Retinal pigment epithelial cell (primary cell): Measurements from ENCODE around the gene MIGA2.

ENCODE experiments used
- DNase-seq: peaks from one replicate; pipeline ENCODE4 v3.0.0-alpha.2; 2010; ENCODE audit warnings: low read depth
- H3K4me3 ChIP-seq: 2 replicates; pipeline ENCODE4 v1.5.1; 2011; ENCODE audit warnings: mild to moderate bottlenecking, low read length, control low read depth, moderate library complexity
- CTCF ChIP-seq: conservative IDR thresholded peaks from 2 replicates; pipeline ENCODE4 v1.5.1; 2011; ENCODE audit warnings: low read depth, low read length, control low read depth, inconsistent platforms

MIGA2 gene

GRCh38 chr9:129113645-129114304 lies 77.3 kb downstream of the MIGA2 start:
- DNase-seq, result no peak
- no peak overlapping the region for H3K4me3 ChIP-seq
- no peak for TF ChIP-seq CTCF

GRCh38 chr9:129118799-129119198 lies 82.4 kb downstream of the MIGA2 start:
- no peak overlapping the region for H3K4me3 ChIP-seq
- DNase-seq, result no peak
- TF ChIP-seq CTCF, result no peak

- no peak for TF ChIP-seq CTCF
- no peak overlapping the region for H3K4me3 ChIP-seq
- no peak for DNase-seq
Observed at GRCh38 chr9:129121483-129121882, 85.1 kb downstream of the MIGA2 start.
